NCI-H748 (cell line): Measurements from ENCODE around the gene DDA1.
"Not testable (repeated sequence)": the region's sequence is repeated elsewhere in the genome, so short reads cannot be mapped to it uniquely, and the experiment has no call there.

ENCODE experiments used
- DNase-seq: peaks from one replicate; lab custom pipeline; 2025; ENCODE audit not compliant: unreplicated experiment; lab: John Stamatoyannopoulos, UW

DDA1 gene

GRCh38 chr19:17309198-17309964 is at the start of gene DDA1:
TSS of gene DDA1 (plus strand) at chr19:17309563. CDS start at chr19:17309655, 92 bp downstream.
- DNase-seq: peak; percentile 99

DNA sequence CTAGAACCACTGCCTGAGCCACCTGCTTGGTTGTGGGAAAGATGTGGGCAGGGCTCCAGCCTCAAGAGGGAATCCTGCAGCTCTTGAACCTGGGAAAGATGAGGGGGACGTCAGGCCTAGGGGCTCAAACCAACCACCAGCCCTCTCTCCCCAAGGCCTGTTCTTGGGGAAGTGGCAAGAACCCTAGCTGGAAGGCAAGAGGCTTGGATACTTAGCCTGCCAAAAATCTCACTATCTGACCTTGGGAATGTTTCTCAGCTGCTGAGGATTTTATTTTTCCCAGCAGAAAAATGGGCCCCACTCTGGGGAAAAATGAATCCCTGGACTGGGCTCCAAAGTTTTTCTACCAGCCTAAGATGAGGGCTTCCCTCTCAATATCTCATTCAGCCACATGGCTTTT is 49.4 kb upstream of the DDA1 start:
- no peak for DNase-seq

- DNase-seq: peak; percentile 81
Measured at GRCh38 chr19:17260842-17261325, 48.5 kb upstream of the DDA1 start.

GRCh38 chr19:17262557-17262956 is 46.8 kb upstream of the DDA1 start:
- DNase-seq: no peak

DNA sequence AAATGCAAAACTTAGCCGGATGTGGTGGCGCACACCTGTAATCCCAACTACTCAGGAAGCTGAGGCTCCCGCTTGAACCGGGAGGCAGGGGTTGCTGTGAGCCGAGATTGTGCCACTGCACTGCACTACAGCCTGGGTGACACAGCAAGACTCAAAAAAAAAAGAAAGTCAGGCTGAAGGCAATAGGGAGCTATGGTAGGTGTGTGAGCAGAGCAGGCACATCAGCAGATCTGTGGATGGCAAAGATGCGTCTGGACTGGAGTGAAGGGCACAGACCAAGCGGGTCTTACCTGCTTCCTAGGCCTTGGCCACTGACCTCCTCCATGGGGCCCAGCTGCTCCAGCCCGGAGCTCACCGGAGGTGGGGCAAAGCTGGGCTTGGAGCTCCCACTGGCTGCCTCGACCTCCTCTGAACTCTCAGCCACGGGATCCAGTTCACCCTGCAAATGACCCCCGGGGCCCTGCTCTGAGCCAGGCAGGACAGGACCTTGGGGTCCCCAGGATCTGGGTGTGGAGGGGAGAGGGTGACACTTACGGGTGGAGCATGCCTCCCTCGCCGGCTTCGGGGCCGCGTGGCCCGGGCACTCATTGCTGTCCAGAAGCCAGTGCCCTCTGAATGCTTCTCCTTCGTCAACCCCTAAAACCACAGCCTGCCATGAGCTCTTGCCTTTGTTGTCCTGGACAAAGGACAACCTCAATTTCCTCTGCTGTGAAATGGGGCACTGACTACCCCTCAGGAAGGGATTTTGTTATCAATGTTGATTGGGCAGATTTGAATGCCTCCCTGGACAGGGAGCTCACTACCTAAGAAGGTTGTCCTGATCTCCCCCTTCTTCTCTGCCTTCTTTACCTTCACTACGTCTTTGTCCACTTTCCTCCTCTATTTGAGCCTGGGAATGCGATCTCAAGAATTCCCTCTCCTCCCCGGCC is 45.4 kb upstream of the DDA1 start:
- DNase-seq: no peak

- DNase-seq: no peak
Measured at GRCh38 chr19:17264641-17264979, 44.8 kb upstream of the DDA1 start, which contains the start of gene USHBP1. TSS of gene USHBP1 (minus strand) at chr19:17264745. CDS start at chr19:17264299, 446 bp downstream.

DNA sequence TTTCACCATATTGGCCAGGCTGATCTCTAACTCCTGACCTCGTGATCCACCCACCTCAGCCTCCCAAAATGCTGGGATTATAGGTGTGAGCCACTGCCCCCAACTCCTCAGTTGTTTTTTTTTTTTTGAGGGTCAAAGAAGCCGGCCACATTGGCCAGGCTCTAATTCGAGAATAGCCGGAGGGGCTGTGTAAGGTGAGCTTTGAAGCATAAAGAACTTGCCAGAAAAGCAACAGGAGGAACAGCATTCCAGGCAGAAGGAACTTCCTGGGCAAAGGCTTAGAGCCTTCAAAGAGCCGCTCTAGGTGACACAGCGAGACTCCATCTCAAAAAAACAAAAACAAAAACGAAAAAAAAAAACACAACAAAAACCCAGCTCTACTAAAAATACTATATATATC is 43.3 kb upstream of the DDA1 start:
- no peak for DNase-seq

- no peak for DNase-seq
Measured at GRCh38 chr19:17266589-17266974, 42.8 kb upstream of the DDA1 start.

GRCh38 chr19:17266975-17267788 is 42.2 kb upstream of the DDA1 start, which contains the start of gene BABAM1:
TSS of gene BABAM1 (plus strand) at chr19:17267443. CDS start at chr19:17268807, 1,364 bp downstream.
- DNase-seq: peak; percentile 96

DNA sequence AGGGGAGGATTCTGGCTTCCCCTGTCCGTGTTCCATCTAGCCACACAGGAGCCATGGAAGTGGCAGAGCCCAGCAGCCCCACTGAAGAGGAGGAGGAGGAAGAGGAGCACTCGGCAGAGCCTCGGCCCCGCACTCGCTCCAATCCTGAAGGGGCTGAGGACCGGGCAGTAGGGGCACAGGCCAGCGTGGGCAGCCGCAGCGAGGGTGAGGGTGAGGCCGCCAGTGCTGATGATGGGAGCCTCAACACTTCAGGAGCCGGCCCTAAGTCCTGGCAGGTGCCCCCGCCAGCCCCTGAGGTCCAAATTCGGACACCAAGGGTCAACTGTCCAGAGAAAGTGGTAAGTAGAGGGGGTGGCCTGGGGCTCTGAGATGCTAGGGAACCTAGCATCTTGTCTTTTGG is 40.6 kb upstream of the DDA1 start:
- DNase-seq: no peak

DNA sequence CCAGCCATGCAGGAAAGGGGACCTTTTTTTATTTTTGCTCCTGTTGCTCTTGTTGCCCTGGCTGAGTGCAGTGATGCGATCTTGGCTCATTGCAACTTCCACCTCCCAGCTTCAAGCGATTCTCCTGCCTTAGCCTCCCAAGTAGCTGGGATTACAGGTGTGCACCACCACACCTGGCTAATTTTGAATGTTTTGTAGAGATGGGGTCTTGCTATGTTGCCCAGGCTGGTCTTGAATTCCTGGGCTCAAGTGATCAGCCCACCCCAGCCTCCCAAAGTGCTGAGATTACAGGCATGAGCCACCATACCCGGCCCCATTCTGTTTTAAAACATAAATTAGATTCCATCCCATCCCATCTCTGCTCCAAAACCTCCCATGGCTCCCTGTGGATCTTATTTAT is 34.5 kb upstream of the DDA1 start:
- not testable (repeated sequence) for DNase-seq

DNA sequence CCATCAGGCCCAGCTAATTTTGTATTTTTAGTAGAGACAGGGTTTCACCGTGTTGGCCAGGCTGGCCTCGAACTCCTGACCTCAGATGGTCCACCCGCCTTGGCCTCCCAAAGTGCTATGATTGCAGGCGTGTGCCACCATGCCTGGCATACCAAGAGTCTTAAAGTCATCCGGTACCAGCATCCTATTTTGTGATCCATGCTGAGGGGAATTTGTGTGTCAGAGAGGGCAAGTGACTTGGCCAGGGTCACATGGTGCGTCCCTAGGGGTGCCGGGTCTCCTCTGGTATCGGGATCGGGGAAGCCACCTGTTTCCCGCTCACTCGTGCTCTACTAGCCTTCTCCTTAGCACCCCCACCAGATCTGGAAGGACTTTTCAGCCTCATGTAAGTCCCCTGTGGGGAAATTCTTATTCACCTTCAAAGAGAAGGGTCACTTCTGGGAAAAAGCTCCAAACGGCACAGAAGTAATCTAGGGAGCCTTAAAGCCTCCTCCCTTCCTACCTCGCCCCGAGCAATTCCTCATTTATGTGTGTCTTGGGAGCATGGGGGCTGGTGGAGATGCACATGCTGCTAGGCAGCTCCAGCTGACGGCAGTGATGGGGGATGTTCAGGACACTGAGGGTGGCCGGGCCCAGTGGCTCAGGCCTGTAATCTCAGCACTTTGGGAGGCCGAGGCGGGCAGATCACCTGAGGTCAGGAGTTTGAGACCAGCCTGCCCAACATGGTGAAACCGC is 33.8 kb upstream of the DDA1 start:
- no peak for DNase-seq

- no peak for DNase-seq
Measured at GRCh38 chr19:17279436-17279835, 29.9 kb upstream of the DDA1 start.

GRCh38 chr19:17281391-17282304 is 27.7 kb upstream of the DDA1 start, which contains the start of gene ANKLE1:
TSS of gene ANKLE1 (plus strand) at chr19:17281901. CDS start at chr19:17281921, 20 bp downstream.
- DNase-seq: peak; percentile 38

DNA sequence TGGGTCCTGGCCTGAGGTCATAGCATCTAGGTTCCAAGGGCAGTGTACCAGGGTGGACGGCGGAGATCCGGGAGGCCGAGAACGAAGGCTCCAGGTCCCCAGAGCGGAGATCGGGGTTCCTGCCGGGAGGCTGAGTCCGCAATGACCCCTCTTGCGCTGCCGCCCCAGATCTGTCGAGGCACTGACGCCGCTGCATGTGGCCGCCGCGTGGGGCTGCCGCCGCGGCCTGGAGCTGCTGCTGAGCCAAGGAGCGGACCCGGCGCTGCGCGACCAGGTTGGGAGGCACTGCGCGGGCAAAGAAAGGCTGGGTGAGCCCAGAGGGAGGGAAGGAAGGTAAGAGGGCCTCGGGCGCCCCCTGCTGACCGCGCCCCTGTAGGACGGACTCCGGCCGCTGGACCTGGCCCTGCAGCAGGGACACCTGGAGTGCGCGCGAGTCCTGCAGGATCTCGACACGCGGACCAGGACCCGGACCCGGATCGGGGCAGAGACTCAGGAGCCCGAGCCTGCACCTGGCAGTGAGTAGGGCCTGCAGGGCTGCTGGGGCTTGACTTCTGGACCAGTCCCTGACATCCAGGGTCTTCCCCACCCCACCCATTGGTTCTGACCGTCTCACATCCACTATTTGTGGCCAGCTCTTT is 26.8 kb upstream of the DDA1 start:
- DNase-seq: peak; percentile 84

DNA sequence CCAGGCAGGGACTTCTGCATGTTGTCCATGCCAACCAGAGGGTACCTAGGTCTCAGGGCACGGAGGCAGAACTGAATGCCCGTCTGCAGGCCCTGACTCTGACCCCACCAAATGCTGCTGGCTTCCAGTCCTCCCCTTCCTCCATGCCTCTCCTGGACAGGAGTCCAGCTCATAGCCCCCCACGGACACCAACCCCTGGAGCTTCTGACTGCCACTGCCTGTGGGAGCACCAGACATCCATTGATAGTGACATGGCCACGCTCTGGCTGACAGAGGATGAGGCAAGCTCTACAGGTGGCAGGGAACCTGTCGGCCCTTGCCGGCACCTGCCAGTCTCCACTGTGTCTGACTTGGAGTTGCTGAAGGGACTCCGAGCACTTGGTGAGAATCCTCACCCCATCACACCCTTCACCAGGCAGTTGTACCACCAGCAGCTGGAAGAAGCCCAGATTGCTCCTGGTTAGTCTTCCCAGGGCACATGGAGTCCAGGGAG is 25.8 kb upstream of the DDA1 start:
- DNase-seq: no peak

DNA sequence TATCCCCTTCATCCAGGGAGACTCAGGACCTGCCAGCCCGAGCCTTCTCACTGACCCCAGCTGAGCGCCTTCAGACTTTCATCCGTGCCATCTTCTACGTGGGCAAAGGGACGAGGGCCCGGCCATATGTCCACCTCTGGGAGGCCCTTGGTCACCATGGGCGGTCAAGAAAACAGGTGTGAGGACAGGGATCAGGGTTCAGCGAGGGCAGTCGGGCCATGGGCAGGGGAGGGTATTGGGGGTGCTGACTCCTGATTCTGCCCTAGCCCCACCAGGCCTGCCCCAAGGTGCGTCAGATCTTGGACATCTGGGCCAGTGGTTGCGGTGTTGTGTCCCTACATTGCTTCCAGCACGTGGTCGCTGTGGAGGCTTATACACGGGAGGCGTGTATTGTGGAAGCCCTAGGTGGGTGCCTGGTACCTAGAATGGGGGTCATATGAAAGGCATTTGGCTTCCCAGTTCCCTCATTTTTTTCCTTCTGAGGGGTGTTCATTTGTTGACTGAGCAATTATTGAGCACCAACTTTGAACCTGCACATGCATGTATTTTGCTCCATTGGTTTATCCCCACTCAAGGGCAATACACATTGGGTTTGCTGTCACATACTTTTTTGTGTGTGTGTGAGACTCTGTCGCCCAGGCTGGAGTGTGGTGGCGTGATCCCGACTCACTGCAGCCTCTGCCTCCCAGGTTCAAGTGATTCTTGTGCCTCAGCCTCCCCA is 23.8 kb upstream of the DDA1 start:
- DNase-seq: no peak

GRCh38 chr19:17286263-17286662 is 23.1 kb upstream of the DDA1 start:
- no peak for DNase-seq
